Measurements from ENCODE around the gene PCNP.
A peak's percentile ranks its signal among the peaks of the same experiment; 100 is the strongest.
"Not testable (repeated sequence)": the region's sequence is repeated elsewhere in the genome, so short reads cannot be mapped to it uniquely, and the experiment has no call there.

The PCNP gene, protein sequence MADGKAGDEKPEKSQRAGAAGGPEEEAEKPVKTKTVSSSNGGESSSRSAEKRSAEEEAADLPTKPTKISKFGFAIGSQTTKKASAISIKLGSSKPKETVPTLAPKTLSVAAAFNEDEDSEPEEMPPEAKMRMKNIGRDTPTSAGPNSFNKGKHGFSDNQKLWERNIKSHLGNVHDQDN

DNA sequence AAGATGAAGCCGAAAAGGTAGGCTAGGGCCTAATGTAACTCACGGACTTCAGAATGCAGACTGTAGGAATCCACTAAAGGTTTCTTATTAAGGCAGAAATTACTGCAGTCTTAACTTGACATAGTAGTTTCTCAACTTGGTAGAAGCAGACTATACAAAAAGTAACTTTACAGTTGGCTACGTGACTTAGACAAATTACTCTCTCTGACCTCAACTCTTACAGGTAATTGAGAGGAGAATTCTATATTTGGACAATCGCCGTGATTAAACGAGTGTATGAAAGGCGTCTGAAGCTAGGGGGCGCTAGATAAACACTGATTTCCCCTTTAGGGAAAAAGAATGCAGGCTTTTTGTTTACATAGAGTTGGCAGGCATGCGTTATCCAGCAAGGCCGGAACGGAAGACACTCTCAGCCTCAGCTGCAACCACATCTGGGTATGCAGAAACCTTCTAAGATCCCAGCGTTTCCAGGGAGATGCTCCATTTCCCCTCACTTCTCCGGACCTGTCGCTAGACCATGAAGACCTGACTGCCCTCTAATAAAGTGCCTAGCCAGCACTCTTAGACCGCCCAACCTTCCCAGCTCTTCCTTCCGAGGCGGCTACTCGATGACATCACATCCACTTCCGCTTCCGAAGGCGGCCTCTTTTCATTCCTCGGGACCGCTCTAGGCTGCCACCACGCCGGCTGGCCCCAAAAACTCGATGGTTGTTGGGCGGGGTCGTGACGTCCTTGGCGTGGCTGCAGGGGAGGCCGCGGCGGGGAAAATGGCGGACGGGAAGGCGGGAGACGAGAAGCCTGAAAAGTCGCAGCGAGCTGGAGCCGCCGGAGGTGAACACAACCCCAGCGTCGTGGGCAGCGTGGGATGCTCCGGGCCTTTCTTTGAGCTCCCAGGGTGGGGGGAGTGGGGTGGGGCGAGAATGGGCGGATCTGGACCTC lies at the start of gene PCNP:
Gene PCNP, plus strand, starts transcription at position 732 of the 939 bp plus-strand sequence. Its CDS starts 36 bp downstream, at position 768.
- DNase-seq (ENCODE audit: low spot score), result peak; percentile 99

DNA sequence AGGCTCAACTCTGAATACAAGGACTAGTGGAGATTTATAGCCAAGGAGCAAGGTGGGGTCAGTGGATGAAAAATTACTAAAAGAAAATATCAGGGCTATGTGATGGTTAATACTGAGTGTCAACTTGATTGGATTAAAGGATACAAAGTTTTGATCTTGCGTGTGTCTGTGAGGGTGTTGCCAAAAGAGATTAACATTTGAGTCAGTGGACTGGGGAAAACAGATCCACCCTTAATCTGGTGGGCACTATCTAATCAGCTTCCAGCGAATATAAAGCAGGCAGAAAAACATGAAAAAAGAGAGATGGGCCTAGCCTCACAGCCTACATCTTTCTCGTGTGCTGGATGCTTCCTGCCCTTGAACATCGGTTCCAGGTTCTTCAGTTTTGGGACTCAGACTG lies 46.5 kb upstream of the PCNP start:
- DNase-seq (ENCODE audit: low spot score), result no peak

DNA sequence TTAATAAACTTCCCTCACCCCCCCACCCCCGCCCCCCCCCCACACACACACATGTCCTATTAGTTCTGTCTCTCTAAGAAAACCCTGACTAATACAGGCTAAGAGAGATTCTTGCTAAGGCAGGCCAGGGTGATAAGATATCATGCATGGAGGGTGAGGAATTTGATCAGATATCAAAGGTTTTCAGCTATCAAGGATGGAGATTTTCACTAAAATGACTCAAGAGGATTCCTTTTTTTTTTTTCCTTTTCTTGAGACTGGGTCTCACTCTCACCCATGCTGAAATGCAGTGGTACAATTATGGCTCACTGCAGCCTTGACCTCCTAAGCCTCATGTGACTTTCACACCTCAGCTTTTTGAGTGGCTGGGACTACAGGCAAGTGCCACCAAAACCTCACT lies 46.1 kb upstream of the PCNP start:
- no peak for DNase-seq (ENCODE audit: low spot score)

DNA sequence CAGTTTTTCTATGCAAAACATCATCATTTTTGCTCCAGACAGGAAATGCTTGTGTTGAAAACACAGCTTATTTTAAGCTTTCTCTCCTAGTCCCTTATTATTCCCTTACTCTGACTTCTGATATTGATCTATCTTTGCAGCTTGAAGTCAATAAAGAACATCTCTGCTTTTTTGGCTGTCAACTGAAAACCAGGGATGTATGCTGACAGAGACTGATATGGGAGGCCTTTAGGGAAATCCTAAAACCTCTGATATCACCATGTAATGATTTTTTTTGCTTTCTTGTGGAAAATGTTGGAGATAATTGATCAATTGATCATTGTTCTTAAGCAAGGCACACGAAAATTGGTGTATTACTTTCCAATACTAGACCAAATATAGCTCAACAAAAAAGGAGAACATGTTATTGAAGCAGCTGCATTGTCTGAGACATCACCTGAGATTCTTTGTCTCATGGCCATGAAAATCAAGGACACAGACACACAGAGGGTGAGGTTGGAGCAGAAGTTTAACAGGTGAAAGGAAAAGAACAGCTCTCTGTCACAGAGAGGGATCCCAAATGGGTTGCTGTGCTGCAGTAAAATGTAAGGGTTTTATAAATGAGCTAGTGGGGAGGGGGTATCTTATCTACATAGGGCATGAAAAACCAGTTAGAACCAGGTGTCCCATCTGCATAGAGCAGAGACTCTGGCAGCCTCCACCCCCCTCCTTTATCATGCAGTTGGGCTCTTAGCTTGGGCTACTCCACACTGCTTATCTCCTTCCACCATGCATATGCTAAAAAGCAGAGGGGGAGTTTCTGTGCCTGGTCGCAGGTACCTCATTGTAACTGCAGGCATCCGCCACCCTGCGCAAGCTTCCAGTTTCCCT lies 43.9 kb upstream of the PCNP start:
- DNase-seq (ENCODE audit: low spot score), result no peak

DNA sequence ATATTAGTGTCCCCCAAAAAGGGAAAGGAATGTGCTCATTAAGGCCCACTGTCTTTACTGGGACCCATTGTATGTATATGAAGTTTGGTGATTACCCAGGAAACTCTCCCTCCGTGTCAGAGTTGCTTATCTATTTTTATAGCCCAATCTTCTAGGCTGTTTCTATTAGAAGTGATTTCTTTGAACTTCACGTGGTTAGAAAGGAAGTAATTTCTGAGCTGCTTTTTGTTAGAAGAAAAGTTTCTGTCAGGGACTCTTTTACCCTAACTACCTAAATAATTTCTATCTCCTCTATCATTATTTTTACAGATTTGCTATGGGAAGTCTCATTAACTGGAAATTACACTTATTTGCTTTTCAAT lies 43.3 kb upstream of the PCNP start:
- DNase-seq (ENCODE audit: low spot score), result peak; percentile 35

DNA sequence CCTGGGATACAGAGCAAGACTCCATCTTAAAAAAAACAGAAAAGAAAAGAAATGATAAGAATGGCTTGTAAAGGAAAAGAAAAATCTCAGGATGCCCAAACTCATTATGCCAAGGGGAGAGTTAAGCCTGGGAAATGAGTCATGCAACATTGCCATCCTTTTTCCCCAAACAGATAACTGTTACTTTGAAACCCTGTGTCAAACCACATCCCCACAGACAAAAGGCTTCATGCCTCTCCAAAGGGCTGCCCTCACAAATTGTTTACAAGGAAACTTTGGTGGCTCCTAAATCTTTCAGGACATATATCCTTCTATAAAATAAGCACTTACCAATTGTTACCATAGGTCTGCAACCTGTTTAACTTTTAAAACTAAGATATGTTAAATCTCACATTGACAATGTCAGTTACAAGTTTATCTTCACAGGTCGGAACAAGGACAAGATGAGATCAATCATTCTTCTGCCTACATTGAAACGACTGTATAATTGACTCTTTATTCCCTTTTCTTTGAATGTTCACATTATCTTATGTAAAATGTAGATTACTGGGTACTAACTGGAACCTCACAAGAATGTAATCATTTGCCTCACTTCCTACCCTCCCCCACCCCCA lies 42.4 kb upstream of the PCNP start:
- DNase-seq (ENCODE audit: low spot score), result peak; percentile 56

DNA sequence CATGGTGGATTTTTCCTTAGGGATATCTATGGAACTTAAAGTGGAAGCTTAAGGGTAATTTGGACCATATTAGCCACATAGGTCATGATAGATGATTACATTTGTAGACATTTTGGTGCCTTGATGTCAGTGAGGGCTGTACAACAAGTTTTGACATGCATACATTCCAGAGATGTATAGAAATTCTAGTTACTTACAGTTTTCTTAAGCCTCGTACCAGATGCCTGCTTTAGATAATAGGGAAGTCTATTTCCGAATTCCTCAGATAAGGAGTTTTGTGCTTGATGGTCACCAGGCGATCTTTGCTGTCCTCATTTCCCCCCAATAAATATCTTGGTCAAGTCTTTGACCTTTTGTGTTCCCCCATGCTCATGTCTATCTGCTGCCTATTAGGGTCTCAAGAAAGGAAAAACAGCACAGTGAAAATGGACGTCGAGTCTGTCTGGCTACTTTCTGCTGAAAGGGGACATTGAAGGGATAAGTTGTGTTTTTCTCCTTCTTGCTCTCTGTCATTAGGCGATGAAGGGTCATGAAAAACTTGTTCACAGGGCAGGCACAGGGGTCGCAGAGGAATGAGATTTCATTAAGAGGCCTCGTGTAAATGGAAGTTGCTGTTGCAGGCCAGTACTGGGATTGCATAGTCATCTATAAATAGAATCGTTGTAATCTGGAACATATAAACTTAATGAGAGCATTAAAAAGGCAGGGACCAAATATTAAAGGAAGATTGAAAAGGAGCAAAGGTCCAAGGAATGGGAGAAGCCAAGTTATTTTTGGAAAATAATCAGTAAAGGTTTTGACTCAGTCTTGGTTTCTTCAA lies 41.0 kb upstream of the PCNP start:
- DNase-seq (ENCODE audit: low spot score), result no peak

DNA sequence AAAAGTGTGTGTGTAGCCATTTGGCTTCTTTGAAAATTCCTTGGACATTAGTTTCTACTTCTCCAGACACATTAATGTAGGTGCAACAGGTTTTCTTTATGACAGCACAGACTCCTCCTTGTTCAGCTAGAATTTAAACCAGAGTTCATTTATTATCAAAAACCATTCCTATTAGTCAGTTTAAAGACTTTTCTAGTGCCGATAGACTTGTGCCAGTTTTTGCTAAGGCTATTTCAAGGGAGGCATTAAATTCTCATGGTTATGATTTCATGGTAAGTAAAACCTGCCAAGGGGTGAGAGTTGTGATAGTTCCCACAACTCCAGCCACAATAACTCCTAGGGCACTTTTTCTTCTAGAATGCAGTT lies 40.4 kb upstream of the PCNP start:
- no peak for DNase-seq (ENCODE audit: low spot score)

DNA sequence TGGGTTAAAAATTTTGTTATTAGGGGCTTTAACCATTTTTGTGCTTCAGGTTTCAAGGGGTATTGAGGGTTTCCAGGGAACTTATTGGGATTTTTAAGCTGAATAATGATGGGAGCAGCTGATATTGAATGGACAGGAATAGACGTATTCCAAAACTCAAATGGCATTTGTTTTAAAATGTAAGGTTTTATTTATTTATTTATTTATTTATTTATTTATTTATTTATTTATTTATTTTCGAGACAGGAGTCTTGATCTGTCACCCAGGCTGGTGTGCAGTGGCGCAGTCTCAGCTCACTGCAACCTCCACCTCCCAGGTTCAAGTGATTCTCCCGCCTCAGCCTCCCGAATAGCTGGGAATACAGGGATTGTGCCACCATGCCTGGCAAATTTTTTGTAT lies 38.8 kb upstream of the PCNP start:
- no peak for DNase-seq (ENCODE audit: low spot score)

DNA sequence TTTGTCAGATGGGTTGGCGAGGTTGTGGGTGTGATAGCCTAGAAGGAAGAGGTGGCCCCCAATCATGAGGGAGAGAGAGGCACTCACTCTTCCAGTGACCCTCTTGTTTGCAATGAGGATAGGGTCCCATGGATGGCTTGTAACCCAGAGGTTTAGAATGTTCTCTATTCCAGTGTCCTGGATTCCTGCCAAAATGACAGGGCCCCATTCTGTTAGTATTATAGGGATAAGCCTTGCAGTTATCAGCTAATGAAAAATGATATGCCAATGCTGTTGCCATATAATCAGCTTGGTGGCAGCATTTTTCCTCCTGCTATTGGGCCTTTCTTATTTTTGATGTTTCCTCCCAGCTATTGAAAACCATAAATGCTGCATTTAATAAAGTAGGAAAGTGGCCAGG lies 37.7 kb upstream of the PCNP start:
- no peak for DNase-seq (ENCODE audit: low spot score)

DNA sequence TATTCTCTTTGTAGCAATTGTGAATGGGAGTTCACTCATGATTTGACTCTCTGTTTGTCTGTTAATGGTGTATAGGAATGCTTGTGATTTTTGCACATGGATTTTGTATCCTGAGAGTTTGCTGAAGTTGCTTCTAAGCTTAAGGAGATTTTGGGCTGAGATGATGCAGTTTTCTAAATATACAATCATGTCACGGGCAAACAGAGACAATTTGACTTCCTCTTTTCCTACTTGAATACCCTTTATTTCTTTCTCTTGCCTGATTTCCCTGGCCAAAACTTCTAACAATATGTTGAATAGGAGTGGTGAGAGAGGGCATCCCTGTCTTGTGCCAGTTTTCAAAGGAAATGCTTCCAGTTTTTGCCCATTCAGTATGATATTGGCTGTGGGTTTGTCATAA lies 37.0 kb upstream of the PCNP start:
- DNase-seq (ENCODE audit: low spot score), result not testable (repeated sequence)

DNA sequence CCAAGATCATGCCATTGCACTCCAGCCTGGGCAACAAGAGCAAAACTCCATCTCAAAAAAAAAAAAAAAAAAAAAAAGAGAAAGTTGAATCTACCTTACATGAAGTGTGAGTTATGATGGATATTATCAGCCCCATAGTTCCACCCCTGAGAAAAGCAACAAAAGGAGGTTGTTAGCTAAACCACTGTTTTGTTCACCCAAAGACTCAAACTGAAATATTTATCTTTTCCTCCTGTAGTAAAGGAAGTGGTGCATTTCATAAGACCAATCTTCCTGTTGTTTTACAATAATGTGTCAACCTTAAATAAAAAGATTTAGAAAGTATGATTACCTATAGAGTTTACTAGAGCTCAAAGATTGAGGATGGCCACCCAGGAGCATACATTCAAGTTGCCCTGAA lies 31.0 kb upstream of the PCNP start:
- DNase-seq (ENCODE audit: low spot score), result peak; percentile 22

DNA sequence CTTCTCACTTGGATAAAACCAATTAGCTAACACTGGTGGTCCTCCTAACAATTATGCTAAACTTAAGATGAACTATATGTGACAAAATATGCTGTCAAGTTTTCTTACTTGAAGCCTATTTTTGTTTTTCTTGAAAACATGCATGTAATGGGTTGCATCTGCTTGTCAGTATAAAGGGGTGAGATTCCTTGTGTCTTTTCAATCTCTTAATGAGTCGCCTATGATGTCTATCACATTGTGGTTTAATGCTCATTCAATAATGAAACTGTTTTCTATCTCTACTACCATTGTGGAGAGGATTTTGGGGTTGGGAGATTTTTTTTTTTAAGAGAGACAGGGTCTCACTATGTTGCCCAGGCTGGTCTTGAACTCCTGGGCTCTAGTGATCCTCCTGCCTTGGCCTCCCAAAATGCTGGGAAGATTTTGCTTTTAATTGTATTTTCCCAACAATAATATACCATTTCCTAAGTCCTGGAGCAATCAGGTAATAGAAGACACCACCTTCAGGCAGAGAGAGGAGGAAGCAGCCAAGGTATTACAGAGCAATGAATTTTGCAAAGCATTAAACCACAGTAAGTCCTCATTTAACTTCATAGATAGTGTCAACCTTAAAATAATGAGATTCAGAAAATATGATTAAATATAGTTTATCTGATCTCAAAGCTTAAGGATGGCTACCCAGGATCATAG lies 29.7 kb upstream of the PCNP start:
- DNase-seq (ENCODE audit: low spot score), result no peak

DNA sequence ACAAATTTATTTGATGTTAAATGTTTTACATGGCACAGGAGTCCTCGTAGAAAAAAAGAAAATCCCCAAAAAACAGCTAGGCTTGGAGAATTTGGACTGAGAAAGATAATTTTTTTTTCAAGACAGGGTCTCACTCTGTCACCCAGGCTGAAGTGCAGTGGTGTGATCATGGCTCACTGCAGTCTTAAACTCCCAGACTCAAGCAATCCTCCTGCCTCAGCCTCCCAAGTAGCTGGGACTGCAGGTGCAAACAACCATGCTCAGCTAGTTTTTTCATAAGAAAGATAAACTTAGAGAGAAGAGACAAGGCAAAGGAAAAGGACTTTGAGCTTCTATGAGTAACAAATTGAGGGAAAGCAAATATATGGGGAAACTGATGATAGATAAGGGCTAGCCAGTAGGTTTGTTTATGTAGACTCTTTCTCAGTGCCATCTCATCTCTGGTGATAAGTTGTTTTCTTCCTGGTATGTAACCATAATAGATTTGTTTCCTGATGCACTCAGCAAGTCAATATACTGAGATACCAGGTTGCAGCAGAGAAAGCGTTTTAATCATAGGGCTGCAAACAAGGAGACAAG lies 25.4 kb upstream of the PCNP start:
- no peak for DNase-seq (ENCODE audit: low spot score)

DNA sequence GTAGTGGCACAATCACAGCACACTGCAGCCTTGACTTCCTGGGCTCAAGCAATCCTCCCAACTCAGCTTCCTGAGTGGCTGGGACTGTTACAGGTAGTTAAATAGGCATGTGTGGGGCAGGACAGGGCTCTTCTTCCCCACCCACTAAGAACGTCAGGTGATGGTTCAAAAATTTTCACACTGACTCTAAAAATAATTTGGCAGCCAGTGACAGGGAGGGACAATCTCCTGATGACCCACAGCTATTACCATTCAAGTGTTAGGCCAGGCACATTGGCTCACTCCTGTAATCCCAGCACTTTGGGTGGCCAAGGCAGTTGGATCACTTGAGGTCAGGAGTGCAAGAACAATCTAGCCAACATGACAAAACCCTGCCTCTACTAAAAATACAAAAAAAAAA lies 24.5 kb upstream of the PCNP start:
- no peak for DNase-seq (ENCODE audit: low spot score)

DNA sequence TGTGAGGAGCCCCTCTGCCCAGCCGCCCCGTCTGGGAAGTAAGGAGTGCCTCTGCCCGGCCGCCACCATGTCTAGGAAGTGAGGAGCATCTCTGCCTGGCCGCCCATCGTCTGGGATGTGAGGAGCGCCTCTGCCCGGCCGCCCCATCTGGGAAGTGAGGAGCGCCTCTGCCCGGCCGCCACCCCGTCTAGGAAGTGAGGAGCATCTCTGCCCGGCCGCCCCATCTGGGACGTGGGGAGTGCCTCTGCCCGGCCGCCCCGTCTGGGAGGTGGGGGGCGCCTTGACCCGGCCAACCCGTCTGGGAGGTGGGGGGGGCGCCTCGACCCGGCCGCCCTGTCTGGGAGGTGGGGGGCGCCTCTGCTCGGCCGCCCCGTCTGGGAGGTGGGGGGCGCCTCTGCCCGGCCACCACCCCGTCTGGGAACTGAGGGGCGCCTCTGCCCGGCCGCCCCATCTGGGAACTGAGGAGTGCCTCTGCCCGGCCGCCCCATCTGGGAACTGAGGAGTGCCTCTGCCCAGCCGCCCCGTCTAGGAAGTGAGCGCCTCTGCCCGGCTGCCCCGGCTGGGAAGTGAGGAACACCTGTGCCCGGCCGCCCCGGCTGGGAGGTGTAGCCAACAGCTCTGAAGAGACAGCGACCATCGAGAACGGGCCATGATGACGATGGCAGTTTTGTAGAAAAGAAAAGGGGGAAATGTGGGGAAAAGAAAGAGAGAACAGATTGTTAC lies 22.5 kb upstream of the PCNP start:
- DNase-seq (ENCODE audit: low spot score), result not testable (repeated sequence)

DNA sequence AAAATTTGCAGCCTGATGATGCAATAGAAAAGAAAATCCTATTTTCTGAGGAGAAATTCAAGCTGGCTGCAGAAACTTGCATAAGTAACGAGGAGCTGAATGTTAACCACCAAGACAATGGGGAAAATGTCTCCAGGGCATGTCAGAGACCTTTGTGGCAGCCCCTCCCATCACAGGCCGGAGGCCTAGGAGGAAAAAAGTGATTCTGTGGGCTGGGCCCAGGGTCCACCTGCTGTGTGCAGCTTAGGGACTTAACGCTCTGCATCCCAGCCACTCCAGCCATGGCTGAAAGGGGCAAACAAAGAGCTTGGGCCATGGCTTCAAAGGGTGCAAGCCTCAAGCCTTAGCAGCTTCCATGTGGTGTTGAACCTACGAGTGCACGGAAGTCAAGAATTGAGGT lies 20.6 kb upstream of the PCNP start:
- DNase-seq (ENCODE audit: low spot score), result not testable (repeated sequence)

DNA sequence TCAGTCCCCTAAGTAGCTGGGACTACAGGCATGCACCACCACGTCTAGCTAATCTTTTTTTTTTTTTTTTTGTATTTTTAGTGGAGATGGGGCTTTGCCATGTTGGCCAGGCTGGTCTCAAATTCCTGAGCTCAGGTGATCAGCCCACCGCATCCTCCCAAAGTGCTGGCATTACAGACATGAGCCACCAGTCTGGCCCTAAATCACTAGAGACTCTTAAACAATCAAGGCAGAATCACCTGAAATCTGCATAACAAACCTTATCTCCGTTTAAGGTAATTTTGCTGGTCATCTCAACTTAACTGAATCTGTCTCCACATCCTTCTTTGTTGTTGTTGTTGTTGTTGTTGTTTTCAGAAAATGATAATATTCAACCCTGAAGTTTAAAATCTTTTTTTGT lies 17.9 kb upstream of the PCNP start:
- no peak for DNase-seq (ENCODE audit: low spot score)

DNA sequence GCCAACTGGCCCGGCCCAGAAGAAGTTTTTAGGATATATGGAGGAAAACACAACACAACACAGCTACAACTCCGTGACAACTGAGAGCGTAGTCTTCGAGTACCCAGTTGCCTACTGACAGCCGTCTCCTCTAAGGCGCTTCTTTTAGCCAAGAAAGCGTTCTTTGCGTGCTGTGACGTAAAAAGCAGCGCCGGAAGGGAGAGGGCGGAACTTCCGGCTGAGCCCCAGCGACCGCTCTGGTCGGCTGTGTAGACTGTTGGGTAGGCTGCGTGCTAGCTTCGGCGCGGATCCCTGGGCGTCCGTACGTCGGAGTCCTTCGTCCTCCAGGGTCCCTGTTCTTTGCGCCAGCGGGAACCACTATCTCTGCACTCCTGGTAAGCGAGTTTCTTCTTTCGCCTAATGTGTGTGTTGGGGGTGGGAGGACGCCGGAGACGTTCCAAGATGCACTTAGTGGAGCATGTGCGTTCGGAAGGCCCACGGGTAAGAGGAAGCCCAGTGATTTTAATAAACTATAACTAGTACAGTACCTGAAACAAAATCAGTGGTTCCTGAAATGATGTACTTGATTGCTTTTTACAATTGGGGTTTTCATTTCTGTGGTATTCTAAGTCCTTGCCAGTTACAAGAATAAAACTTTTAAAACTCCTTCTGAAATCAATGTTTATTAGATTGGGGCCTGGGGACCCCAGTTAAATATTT lies 12.2 kb upstream of the PCNP start, which contains the start of gene TRMT10C:
Gene TRMT10C, plus strand, starts transcription at position 239 of the 699 bp plus-strand sequence. CDS start 2,914 bp downstream, outside the sequence.
- DNase-seq (ENCODE audit: low spot score), result peak; percentile 94

Measured in CD4-positive, alpha-beta T cell treated with Interleukin-15 for 4 hours (primary cell).